HG02642 (cell line): Measurements from ENCODE around the gene OR5J2.
"Not testable (repeated sequence)": the region's sequence is repeated elsewhere in the genome, so short reads cannot be mapped to it uniquely, and the experiment has no call there.

Experiments
- ATAC-seq: cut with Tn5 transposase; IDR thresholded peaks from one replicate; pipeline ENCODE4 v1.9.1; 2021; ENCODE audit warnings: mild to moderate bottlenecking; ENCODE audit not compliant: unreplicated experiment, poor library complexity

Gene OR5J2

GRCh38 chr11:56176318-56176717 is at the start of gene OR5J2:
Gene OR5J2, plus strand, starts transcription at chr11:56176618. Its CDS starts 0 bp downstream, at chr11:56176618.
- ATAC-seq, result no peak

GRCh38 chr11:56140151-56140661 is 36.2 kb upstream of the OR5J2 start, which contains the start of gene OR8J3:
Gene OR8J3, minus strand, starts transcription at chr11:56140201. Its CDS starts 2,483 bp downstream, at chr11:56137718.
- no peak for ATAC-seq

GRCh38 chr11:56143681-56144080 is 32.7 kb upstream of the OR5J2 start:
- ATAC-seq, result not testable (repeated sequence)

- ATAC-seq, result no peak
Measured at GRCh38 chr11:56151376-56151775, 25.0 kb upstream of the OR5J2 start.

GRCh38 chr11:56152333-56152732 is 24.1 kb upstream of the OR5J2 start:
- ATAC-seq, result no peak

GRCh38 chr11:56160217-56160616 is 16.2 kb upstream of the OR5J2 start, which contains the start of gene OR8K5:
Gene OR8K5, minus strand, starts transcription at chr11:56160317. Its CDS starts 0 bp downstream, at chr11:56160317.
- no peak for ATAC-seq

- ATAC-seq, result no peak
Measured at GRCh38 chr11:56163804-56164203, 12.6 kb upstream of the OR5J2 start.

GRCh38 chr11:56172256-56172830 is 4.1 kb upstream of the OR5J2 start:
- ATAC-seq, result no peak

GRCh38 chr11:56183459-56183858 is 7.0 kb downstream of the OR5J2 start:
- ATAC-seq, result no peak

- no peak for ATAC-seq
Measured at GRCh38 chr11:56188602-56189001, 12.2 kb downstream of the OR5J2 start.

- ATAC-seq, result no peak
Measured at GRCh38 chr11:56196705-56197104, 20.3 kb downstream of the OR5J2 start.

GRCh38 chr11:56197367-56197766 is 20.9 kb downstream of the OR5J2 start:
- ATAC-seq, result no peak

- no peak for ATAC-seq
Measured at GRCh38 chr11:56207790-56208189, 31.4 kb downstream of the OR5J2 start.

GRCh38 chr11:56214537-56214936 is 38.1 kb downstream of the OR5J2 start:
- ATAC-seq, result no peak

- ATAC-seq, result not testable (repeated sequence)
Measured at GRCh38 chr11:56219735-56220134, 43.3 kb downstream of the OR5J2 start.
